Activated CD8-positive, alpha-beta memory T cell treated with anti-CD3 and anti-CD28 coated beads for 24 hours (primary cell): Measurements from ENCODE around the gene MME.
"Not testable (repeated sequence)": the region's sequence is repeated elsewhere in the genome, so short reads cannot be mapped to it uniquely, and the experiment has no call there.

Experiments used
- DNase-seq: peaks from one replicate; pipeline ENCODE4 v3.0.0-alpha.2; 2020

MME gene

DNA sequence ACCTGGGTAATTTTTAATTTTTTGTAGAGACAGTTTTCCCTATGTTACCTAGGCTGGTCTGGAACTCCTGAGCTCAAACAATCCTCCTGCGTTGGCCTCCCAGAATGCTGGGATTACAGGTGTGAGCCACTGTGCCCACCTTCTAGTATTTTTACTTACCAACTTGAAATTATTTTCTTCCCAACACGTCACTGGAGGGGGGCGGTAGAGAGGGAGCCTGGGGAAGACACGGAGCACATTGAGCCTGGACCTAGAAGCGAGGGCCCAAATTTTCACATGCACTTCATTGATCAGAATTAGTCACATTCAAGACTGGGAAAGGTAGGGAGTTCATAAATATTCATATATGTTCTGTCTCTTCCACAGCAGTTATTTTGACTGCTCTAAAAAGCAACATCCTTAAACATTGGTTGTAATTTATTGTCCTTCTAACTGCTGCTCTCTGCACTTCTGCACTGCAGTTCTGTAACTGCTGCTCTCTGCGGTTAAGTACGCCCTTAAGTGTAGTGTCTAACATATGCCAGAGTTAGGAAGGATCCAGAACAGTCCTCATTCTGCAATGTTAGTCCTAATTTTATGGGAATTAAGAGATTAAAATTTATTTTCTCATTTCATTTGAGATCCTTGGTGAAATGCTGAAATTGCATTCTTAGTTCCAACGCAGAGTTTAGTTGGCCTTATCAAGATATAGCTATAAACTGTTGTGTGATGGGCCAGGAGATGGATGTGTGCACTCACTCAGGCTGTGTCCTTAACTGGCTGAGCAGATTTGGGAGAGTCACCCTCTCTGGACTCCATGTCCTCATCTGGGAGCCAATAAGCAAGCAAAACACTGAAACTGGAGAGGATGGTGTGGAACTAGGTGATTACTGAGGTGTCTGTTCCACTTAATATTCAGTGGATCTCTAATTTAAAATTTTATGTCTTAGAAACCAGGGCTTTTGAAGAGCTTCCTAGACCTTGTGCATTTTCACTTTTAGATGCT is 115.1 kb downstream of the MME start:
- DNase-seq, result no peak

GRCh38 chr3:155196131-155197021 is 116.3 kb downstream of the MME start:
- DNase-seq, result no peak

DNA sequence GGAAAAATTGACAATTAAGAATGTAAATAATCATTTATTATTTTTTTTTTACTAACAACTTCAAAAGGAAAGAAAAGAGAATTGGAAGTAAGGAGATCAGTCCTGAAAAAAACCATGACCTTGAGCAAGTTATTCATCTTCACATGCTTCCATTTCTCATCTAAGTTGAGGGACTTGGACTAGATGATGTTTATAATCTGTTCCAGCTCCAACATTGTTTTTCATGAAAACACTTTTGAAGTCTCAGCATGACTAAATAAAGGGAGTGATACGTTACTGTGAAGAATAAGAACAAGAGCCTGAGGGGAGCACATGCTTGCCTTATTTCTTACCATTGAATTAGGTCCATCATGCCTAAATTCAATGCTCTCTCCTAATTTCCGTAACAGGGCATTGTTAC is 117.7 kb downstream of the MME start:
- no peak for DNase-seq

- no peak for DNase-seq
These were observed 122.5 kb downstream of the MME start for GRCh38 chr3:155202626-155203025.

DNA sequence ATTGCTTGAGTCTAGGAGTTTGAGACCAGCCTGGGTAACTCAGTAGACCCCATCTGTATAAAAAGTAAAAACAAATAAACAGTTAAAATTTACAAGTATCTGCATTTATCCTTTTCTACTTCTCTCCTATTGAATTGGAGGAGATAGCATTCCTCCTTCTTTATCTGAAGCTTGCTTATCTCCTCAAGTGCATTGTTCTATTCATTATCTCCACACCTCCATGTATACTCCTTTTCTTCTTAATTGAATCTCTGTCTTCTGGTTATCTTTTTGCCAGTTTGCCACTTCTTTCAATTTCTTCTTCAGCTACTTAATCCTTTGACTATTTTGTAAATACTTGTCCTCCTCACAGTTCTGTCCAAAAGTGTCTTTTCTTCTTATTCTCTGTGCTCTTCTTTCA is 124.7 kb downstream of the MME start:
- no peak for DNase-seq

- DNase-seq, result no peak
These were observed 128.2 kb downstream of the MME start for GRCh38 chr3:155208183-155208800.

- no peak for DNase-seq
These were observed 130.6 kb downstream of the MME start for GRCh38 chr3:155210736-155211135.

DNA sequence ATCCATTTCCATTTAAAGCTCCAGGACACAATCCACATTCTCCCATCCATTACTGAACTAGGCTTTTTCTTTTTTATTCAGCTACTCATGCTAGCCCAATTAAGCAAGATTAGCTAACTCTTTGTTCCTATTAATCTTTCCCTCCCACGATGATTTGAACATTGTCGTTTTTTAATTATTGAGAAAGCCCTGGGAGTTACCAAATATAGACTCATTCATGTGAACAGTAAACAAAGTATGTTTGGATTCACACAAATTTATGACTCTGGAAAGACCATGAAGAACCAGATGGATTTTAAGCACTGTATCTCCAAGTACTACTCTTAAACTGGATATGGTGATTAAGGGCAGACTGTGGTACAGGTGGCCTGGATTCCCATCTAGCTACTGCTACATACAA is 131.1 kb downstream of the MME start:
- no peak for DNase-seq

DNA sequence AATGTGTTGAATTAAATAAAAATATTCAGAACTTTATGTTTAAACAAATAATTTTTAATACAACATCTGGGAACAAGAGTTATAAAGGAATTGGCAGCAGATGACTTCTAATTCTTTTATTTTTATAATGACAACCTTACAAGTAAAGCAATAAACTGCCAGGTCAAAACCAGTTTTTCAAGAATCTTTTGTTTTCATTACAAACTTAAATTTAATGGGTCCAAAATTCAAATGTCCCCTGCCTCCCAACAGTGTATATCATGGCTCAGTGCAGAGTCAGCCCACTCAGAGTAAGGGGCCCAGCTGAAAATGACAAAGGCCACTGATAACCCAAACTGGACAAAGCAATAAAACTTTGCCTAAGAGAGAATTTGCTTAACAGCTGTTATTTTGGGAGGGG is 131.8 kb downstream of the MME start:
- no peak for DNase-seq

DNA sequence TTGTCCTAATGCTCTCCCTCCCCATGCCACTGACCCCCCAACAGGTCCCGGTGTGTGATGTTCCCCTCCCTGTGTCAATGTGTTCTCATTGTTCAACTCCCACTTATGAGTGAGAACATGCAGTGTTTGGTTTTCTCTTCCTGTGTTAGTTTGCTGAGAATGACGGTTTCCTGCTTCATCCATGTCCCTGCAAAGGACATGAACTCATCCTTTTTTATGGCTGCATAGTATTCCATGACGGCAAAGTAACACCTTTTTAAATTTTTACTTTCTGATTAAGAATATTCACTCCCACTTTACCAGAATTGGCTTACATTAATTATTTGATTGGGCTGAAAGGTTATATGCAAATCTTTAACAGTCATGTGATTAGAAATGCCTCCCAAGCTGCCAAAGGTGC is 135.9 kb downstream of the MME start:
- not testable (repeated sequence) for DNase-seq

- DNase-seq, result no peak
These were observed 137.5 kb downstream of the MME start for GRCh38 chr3:155217591-155217990.

- DNase-seq, result no peak
These were observed 138.3 kb downstream of the MME start for GRCh38 chr3:155218462-155218861.

DNA sequence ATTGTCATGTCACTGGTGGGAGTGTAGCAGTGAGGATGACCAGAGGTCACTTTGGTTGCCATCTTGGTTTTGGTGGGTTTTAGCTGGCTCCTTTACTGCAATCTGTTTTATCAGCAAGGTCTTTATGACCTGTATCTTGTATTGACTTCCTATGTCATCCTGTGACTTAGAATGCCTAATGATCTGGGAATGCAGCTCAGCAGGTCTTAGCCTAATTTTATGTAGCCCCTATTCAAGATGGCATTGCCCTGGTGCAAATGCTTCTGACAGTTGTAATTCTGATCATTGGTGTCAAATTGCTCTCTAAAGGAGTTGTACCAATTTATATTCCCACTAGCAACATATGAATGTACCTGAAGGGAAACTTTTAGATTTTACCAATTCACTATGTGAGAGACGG is 139.0 kb downstream of the MME start:
- DNase-seq, result no peak

DNA sequence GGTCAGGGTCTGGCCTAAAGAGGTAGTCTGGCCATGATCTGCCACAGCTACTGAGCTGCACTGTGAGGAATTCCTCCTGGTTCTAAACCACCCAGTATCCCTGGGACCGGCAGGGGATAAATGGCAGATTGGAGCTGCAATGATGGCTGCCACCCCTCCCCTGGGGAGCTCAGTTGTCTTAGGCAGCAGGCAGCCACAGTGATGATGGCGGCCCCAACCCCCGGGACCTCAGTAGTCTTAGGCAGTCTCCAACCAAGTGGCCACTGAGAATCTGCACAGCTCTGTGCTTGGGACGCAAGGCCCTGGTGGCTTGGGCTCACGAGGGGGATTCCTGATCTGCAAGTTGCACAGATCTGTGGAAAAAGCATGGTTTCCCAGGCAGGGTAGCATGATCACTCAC is 145.3 kb downstream of the MME start:
- no peak for DNase-seq

DNA sequence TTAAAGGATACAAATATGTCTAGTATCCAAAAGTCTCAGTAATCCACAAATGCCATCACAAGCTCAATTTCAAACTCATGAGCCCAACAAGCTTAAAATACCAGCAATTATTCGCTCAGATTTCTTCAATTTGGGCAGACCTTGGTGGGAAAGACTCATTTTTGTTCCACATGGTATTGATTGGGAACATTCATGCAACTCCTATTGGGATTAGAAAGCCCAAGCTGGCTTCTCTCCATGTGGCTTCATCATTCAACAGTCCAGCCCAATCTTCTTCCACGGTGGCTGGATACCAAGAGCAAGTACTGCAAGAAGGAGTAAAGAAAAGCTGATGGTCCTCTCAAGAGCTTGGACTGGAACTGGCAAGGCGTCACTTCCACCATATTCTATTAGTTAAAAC is 147.0 kb downstream of the MME start:
- DNase-seq, result no peak

DNA sequence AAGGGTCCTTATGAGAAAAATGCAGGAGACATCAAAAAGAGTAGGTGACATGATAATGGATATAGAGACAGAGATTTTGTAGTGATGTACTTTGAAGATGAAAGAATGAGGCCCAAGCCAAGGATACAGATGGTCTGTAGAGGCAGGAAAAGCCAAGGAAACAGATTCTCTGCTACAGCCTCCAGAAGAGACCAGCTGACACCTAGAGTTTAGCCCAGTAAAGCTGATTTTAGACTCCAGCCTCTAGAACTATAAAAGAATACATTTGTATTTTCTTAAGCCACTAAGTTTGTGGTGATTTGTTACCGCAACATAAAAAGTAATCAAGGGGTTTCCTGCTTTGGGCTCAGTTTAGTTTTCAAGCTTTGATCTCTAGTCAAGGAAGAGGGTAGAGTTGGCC is 148.6 kb downstream of the MME start:
- DNase-seq, result no peak

DNA sequence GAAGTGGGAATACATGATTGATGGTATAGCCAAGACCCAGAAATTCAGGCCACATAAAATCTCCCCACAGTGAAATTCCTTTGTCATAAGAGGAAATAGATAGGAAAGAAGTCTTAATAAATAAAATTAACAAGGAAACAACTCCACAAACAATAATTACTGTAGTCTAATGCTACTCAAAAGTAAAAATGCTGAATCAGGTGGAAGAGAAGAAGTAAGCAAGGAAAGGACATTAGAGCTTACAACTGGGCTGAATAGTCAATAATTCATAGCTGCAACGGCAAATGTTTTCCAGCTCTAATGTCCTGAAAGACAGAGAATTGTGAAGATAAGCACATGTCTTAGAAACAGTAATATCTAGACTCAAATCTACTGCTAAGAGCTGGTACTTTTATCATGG is 149.0 kb downstream of the MME start:
- no peak for DNase-seq

- no peak for DNase-seq
These were observed 150.3 kb downstream of the MME start for GRCh38 chr3:155230382-155230781.

GRCh38 chr3:155231792-155232191 is 151.7 kb downstream of the MME start:
- DNase-seq, result no peak

DNA sequence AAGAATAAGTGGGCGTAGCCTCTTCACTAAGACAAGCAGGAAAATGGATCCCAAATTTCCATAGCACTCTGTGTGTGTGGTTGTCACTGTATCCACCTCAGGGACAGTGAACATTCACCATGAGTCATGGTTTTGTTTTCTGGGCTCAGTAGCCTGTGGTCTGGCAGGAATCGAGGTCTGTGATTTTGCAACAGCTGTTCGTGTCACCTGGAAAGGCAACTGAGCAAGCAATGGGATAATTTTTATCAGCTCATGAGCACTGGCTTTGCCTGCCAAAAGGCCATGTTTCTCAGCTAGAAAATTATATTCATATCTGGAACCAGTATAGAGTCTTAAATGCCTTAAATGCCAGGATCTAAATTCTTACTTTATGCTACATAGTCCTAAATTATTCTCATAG is 152.5 kb downstream of the MME start:
- no peak for DNase-seq

- no peak for DNase-seq
These were observed 153.1 kb downstream of the MME start for GRCh38 chr3:155233213-155233612.
